ENCODE results near the gene OR5J2.
"Not testable (repeated sequence)": the region's sequence is repeated elsewhere in the genome, so short reads cannot be mapped to it uniquely, and the experiment has no call there.

Gene OR5J2

DNA sequence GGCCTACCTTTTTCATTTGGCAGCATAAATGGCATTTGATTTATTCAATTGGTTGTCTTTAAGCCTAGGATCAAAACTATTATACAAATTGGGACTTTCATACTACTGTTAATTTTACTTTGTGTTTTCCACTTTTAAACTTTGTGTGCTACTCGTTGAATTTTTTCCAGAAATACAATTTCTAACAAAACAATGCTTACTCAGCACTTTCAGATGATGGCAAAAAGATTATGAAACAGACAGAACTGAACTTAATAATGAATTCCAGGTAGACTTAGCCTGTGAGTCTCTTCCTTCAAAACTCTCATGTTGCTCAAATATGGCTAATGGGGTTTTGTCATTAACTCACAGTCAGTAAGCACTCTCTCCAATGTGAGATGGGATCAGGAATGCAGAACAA is 31.4 kb downstream of the OR5J2 start:
- H3K27me3 Mint-ChIP-seq (ENCODE audit: low read depth) = no peaks in the 10 kb centered on the region
- H3K4me1 Mint-ChIP-seq = no peaks in the 10 kb centered on the region
- H3K4me3 Mint-ChIP-seq = no peak overlapping the region
- no peaks in the 10 kb centered on the region for H3K36me3 Mint-ChIP-seq (ENCODE audit: low read depth)
- no peak overlapping the region for H3K27ac Mint-ChIP-seq
- TF ChIP-seq, protein P1, sequence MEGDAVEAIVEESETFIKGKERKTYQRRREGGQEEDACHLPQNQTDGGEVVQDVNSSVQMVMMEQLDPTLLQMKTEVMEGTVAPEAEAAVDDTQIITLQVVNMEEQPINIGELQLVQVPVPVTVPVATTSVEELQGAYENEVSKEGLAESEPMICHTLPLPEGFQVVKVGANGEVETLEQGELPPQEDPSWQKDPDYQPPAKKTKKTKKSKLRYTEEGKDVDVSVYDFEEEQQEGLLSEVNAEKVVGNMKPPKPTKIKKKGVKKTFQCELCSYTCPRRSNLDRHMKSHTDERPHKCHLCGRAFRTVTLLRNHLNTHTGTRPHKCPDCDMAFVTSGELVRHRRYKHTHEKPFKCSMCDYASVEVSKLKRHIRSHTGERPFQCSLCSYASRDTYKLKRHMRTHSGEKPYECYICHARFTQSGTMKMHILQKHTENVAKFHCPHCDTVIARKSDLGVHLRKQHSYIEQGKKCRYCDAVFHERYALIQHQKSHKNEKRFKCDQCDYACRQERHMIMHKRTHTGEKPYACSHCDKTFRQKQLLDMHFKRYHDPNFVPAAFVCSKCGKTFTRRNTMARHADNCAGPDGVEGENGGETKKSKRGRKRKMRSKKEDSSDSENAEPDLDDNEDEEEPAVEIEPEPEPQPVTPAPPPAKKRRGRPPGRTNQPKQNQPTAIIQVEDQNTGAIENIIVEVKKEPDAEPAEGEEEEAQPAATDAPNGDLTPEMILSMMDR (IDR thresholded peaks at IDR 0.05; ENCODE audit: unreplicated experiment in 3 of 3) = no peak
- H3K9me3 Mint-ChIP-seq = peaks cover 4% of the 10 kb centered on the region

DNA sequence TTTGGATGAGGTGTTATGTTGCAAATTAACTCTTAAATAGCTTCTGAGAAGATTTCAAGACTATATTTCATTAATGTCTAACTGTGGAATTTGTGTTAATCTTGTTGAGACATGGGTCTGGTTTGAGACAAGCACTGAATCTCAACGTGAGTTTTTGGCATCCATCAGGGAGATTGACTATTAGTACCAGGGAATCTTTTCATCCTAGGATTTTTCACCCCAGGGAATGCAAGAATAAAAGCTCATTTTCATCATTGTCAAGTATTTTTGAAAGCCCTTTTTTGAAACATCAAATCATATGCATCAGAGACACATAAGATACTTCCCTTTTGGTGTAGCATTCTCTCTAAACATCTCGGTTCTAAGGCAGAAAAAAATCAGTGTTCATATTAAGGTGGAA is 38.1 kb downstream of the OR5J2 start:
- Mint-ChIP-seq H3K36me3 (ENCODE audit: low read depth) (no peaks in the 10 kb centered on the region), H3K9me3 (peaks cover 18% of the 10 kb centered on the region), H3K27me3 (ENCODE audit: low read depth) (no peaks in the 10 kb centered on the region), H3K4me1 (no peaks in the 10 kb centered on the region), H3K4me3 (no peak overlapping the region), H3K27ac (no peak overlapping the region)
- TF ChIP-seq, protein P1 (IDR thresholded peaks at IDR 0.05; ENCODE audit: unreplicated experiment in 3 of 3) = no peak

DNA sequence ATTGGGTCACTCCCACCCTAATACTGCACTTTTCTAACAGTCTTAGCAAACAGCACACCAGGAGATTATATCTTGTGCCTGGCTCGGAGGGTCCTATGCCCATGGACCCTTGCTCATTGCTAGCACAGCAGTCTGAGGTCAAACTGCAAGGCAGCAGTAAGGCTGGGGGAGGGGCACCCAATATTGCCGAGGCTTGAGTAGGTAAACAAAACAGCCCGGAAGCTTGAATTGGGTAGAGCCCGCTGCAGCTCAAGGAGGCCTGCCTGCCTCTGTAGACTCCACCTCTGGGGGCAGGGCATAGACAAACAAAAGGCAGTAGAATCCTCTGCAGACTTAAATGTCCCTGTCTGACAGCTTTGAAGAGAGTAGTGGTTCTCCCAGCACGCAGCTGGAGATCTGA is 43.3 kb downstream of the OR5J2 start:
- not testable (repeated sequence) for H3K27ac Mint-ChIP-seq; H3K4me1 Mint-ChIP-seq; H3K36me3 Mint-ChIP-seq (ENCODE audit: low read depth); H3K4me3 Mint-ChIP-seq; H3K27me3 Mint-ChIP-seq (ENCODE audit: low read depth)
- H3K9me3 Mint-ChIP-seq = peaks cover 19% of the 10 kb centered on the region

Data from nephron (organoid).